Endothelial cell of umbilical vein (primary cell): ENCODE data around the gene TUFT1. TPM values are rescaled to one million over a fixed set of nuclear protein-coding genes. Genes with fewer than 3 reads are reported as not detected.

Source experiments
- BruUV-seq: library from RNA; stranded (reverse); fragments of 400-500 nt; replicated peaks from 2 replicates; lab custom pipeline; 2021; lab: Mats Ljungman, UMichigan
- CTCF ChIA-PET: fragments of 300-600, 350-600 bp; sonication (Branson Sonifier 250); formaldehyde crosslinking; loops from one replicate; lab custom pipeline; 2021; ENCODE audit warnings: antibody characterized with exemption, inconsistent platforms; lab: Charles Lee
- POLR2A ChIA-PET: fragments of 300-600, 350-600 bp; sonication (Branson Sonifier 250); formaldehyde crosslinking; loops from one replicate; lab custom pipeline; 2021; ENCODE audit warnings: antibody characterized with exemption, inconsistent platforms; lab: Charles Lee
- DNase-seq: peaks from one replicate; pipeline ENCODE4 v3.0.0-alpha.2; 2011; ENCODE audit warnings: low read depth, low spot score
- FAIRE-seq: peaks from 2 replicates; lab custom pipeline; 2011; peaks lifted over from hg19 to GRCh38; lab: Jason Lieb, UNC
- H2AFZ ChIP-seq: 2 replicates; pipeline ENCODE4 v1.6.0; 2012; ENCODE audit warnings: low read depth, low read length, control low read depth, inconsistent platforms
- H3K27ac ChIP-seq: 2 replicates; pipeline ENCODE4 v1.5.1; 2011; ENCODE audit warnings: low read depth, mild to moderate bottlenecking, control low read depth, low read length, moderate library complexity; ENCODE audit not compliant: insufficient read depth
- H3K27me3 ChIP-seq, 2 experiments: 2 replicates each; pipeline versions ENCODE4 v1.6.0 to v1.6.1; 2011; ENCODE audit warnings: low read length in 2 of 2, mixed read lengths in 1 of 2; ENCODE audit not compliant: control insufficient read depth in 2 of 2, insufficient read depth in 2 of 2
- H3K36me3 ChIP-seq, 2 experiments: 2 replicates in 1 of 2; 3 replicates in 1 of 2; pipeline ENCODE4 v1.5.1; 2011; ENCODE audit warnings: low read length in 2 of 2, mild to moderate bottlenecking in 1 of 2, moderate library complexity in 1 of 2; ENCODE audit not compliant: control insufficient read depth in 2 of 2, insufficient read depth in 2 of 2; ENCODE audit errors: extremely low read depth in 1 of 2
- H3K4me1 ChIP-seq: 3 replicates; pipeline ENCODE4 v1.5.1; 2011; ENCODE audit warnings: mild to moderate bottlenecking, low read length; ENCODE audit not compliant: control insufficient read depth, insufficient read depth; ENCODE audit errors: extremely low read depth
- H3K4me2 ChIP-seq: 2 replicates; pipeline ENCODE4 v1.6.1; 2011; ENCODE audit warnings: low read length, control low read depth, mixed read lengths; ENCODE audit not compliant: insufficient read depth
- H3K4me3 ChIP-seq, 3 experiments: fragments of 200-600 bp in 1 of 3; sonication (generic), shearing (Covaris generic) in 1 of 3; replicated peaks in 1 of 3; 2 replicates each; pipeline ENCODE4 v1.5.1; 2011 to 2016; ENCODE audit warnings: control low read depth in 3 of 3, low read length in 3 of 3, mild to moderate bottlenecking in 2 of 3, inconsistent platforms in 1 of 3, low read depth in 1 of 3, moderate library complexity in 1 of 3; ENCODE audit not compliant: insufficient read depth in 1 of 3
- H3K79me2 ChIP-seq: 2 replicates; pipeline ENCODE4 v1.6.0; 2012; ENCODE audit warnings: low read length, inconsistent platforms; ENCODE audit not compliant: control insufficient read depth, insufficient read depth
- H3K9ac ChIP-seq: replicated peaks from 2 replicates; pipeline ENCODE3; 2011; ENCODE audit warnings: low read length, control low read depth; ENCODE audit not compliant: insufficient read depth; ENCODE audit errors: extremely low read depth
- H3K9me1 ChIP-seq: replicated peaks from 3 replicates; pipeline ENCODE4 v1.6.0; 2011; ENCODE audit warnings: mild to moderate bottlenecking, low read length; ENCODE audit not compliant: control insufficient read depth, insufficient read depth; ENCODE audit errors: extremely low read depth
- H3K9me3 ChIP-seq: replicated peaks from 2 replicates; pipeline ENCODE4 v1.5.1; 2012; ENCODE audit warnings: low read length, inconsistent platforms; ENCODE audit not compliant: control insufficient read depth, insufficient read depth
- H4K20me1 ChIP-seq: replicated peaks from 2 replicates; pipeline ENCODE3; 2011; ENCODE audit warnings: mild to moderate bottlenecking, low read length; ENCODE audit not compliant: control insufficient read depth, insufficient read depth; ENCODE audit errors: extremely low read depth
- EZH2 ChIP-seq: IDR thresholded peaks from 2 replicates; pipeline ENCODE4 v1.6.1; 2012; ENCODE audit warnings: borderline replicate concordance, low read depth, mild to moderate bottlenecking, moderate library complexity, low read length, inconsistent platforms; ENCODE audit not compliant: severe bottlenecking
- FOS ChIP-seq: IDR thresholded peaks from 2 replicates; pipeline ENCODE4 v1.6.1; 2011; ENCODE audit warnings: mild to moderate bottlenecking, low read length, moderate library complexity, borderline replicate concordance; ENCODE audit not compliant: insufficient read depth
- GATA2 ChIP-seq: IDR thresholded peaks from 2 replicates; pipeline ENCODE4 v1.7.0; 2011; ENCODE audit warnings: low read depth, mild to moderate bottlenecking, moderate library complexity, mixed read lengths, low read length; ENCODE audit not compliant: insufficient read length, insufficient read depth
- JUN ChIP-seq: IDR thresholded peaks from 2 replicates; pipeline ENCODE4 v1.6.1; 2011; ENCODE audit warnings: borderline replicate concordance, low read depth; ENCODE audit not compliant: insufficient read length, insufficient read depth
- MYC ChIP-seq: IDR thresholded peaks from one replicate; pipeline ENCODE4 v1.6.1; 2011; ENCODE audit warnings: mild to moderate bottlenecking, low read depth, low read length
- POLR2A ChIP-seq: IDR thresholded peaks from 2 replicates; pipeline ENCODE4 v1.6.1; 2012; ENCODE audit warnings: low read depth, mild to moderate bottlenecking, control low read depth, low read length
- POLR2AphosphoS5 ChIP-seq: IDR thresholded peaks from 2 replicates; pipeline ENCODE4 v1.6.1; 2012; ENCODE audit warnings: low read depth, mild to moderate bottlenecking, control low read depth, low read length, moderate library complexity; ENCODE audit not compliant: insufficient read depth
- dilution Hi-C: fragments of 300-500 bp; cut with MboI; formaldehyde crosslinking; loops from one replicate; pipeline ENCODE4 v1.15.0; 2019; ENCODE audit warnings: low sequenced_read_pairs; ENCODE audit not compliant: extremely low pct_ligation_motif_present
- intact Hi-C: fragments of 100-400 bp; cut with micrococcal nuclease; formaldehyde crosslinking; loops from one replicate; pipeline ENCODE4 v1.10.0; 2022
- polyA plus RNA-seq, 4 experiments: library from polyadenylated mRNA; depleted of rRNA in 3 of 4; stranded (reverse) in 3 of 4; unstranded in 1 of 4; fragments of >200 nt; gene quantifications; 2 replicates each; pipeline versions ENCODE4 v1.2.1 to v1.2.3, GENCODE V29; 2011 to 2012; ENCODE audit warnings: missing spikeins in 1 of 4
- total RNA-seq: library from RNA; stranded (reverse); gene quantifications from 2 replicates; pipeline ENCODE4 v1.2.3, GENCODE V29; 2021
- TF ChIP-seq, protein P1 (sequence below): IDR thresholded peaks from 2 replicates; pipeline ENCODE4 v1.6.1; 2011; ENCODE audit not compliant: insufficient read depth, insufficient read length
- TF ChIP-seq, protein P2 (sequence below), 2 donors: IDR thresholded peaks; 1 replicate in 1 of 2; 2 replicates in 1 of 2; pipeline ENCODE4 v1.5.1; 2011; ENCODE audit warnings: low read length in 2 of 2, mild to moderate bottlenecking in 2 of 2, moderate library complexity in 2 of 2, control low read depth in 1 of 2, inconsistent platforms in 1 of 2, low read depth in 1 of 2; ENCODE audit not compliant: insufficient read depth in 1 of 2; ENCODE audit errors: extremely low read depth in 1 of 2

TUFT1 gene
- total and polyA plus RNA-seq, 2 donors (not counting 3 experiments of a cell fraction or from before 2014, with no cell fraction given) = 4.3 to 5.1 TPM

DNA sequence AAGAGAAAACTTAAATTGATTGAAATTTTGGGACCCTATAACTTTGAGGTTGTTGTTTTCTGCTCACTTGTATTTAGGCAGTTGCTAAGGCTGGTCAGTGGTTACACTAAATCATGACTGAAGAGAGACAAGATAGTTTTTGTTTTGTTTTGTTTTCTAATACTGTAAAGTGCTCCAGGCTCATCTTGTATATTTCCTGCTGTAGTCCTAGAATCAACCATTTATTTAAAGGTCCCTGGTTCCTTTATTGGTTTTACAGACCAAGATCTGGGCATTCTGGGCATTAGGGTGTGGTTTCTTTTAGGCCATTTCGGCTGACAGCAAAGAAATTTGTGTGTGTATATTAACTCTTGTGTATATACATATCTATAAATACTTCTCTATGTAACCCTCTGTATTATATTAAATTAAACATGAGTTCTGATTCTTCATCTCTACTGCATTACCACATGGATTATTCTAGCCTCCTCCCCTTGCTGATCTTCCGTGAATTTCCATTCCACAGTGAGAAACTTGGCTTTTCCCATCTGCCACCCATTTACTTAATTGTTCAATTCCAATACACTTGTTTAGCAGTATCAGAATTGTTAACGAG lies 86.7 kb downstream of the TUFT1 start:
- Histone ChIP-seq H3K4me1 (no peaks in the 10 kb centered on the region), H3K36me3 (no peaks in the 10 kb centered on the region), H3K4me3 (no peak overlapping the region), H3K27me3 (no peaks in the 10 kb centered on the region), H3K9ac (no peak overlapping the region), H3K79me2 (peaks cover 4% of the 10 kb centered on the region), H3K4me2 (no peak overlapping the region), H3K27ac (no peak overlapping the region), H3K9me1 (no peaks in the 10 kb centered on the region), H2AFZ (no peak overlapping the region), H4K20me1 (no peaks in the 10 kb centered on the region), H3K9me3 (no peaks in the 10 kb centered on the region)
- TF ChIP-seq GATA2 (no peak), POLR2AphosphoS5 (no peak), MYC (no peak), JUN (no peak), POLR2A (no peak), EZH2 (no peak)
- TF ChIP-seq, protein P1, sequence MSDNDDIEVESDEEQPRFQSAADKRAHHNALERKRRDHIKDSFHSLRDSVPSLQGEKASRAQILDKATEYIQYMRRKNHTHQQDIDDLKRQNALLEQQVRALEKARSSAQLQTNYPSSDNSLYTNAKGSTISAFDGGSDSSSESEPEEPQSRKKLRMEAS = no peak
- intact Hi-C loops = no loop called here
- ChIA-PET POLR2A (no interaction called here), CTCF (no interaction called here)
- no peak for FAIRE-seq
- BruUV-seq = no TSS peak
- DNase-seq = no peak
- dilution Hi-C loops = no loop called here

- Histone ChIP-seq H2AFZ (no peak overlapping the region), H3K4me1 (no peaks in the 10 kb centered on the region), H3K36me3 (no peaks in the 10 kb centered on the region), H3K9me1 (no peaks in the 10 kb centered on the region), H3K27ac (no peak overlapping the region), H3K79me2 (peaks cover 3% of the 10 kb centered on the region), H3K4me3 (no peak overlapping the region), H3K9ac (no peak overlapping the region), H3K27me3 (no peaks in the 10 kb centered on the region), H3K4me2 (no peak overlapping the region), H4K20me1 (no peaks in the 10 kb centered on the region), H3K9me3 (no peaks in the 10 kb centered on the region)
- TF ChIP-seq POLR2A = no peak
- TF ChIP-seq, protein P2, sequence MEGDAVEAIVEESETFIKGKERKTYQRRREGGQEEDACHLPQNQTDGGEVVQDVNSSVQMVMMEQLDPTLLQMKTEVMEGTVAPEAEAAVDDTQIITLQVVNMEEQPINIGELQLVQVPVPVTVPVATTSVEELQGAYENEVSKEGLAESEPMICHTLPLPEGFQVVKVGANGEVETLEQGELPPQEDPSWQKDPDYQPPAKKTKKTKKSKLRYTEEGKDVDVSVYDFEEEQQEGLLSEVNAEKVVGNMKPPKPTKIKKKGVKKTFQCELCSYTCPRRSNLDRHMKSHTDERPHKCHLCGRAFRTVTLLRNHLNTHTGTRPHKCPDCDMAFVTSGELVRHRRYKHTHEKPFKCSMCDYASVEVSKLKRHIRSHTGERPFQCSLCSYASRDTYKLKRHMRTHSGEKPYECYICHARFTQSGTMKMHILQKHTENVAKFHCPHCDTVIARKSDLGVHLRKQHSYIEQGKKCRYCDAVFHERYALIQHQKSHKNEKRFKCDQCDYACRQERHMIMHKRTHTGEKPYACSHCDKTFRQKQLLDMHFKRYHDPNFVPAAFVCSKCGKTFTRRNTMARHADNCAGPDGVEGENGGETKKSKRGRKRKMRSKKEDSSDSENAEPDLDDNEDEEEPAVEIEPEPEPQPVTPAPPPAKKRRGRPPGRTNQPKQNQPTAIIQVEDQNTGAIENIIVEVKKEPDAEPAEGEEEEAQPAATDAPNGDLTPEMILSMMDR (IDR thresholded peaks at IDR 0.05; ENCODE audit: extremely low read depth in 1 of 2, insufficient read depth in 1 of 2, low read depth in 1 of 2, low read length in 2 of 2) = no peak
- no peak for TF ChIP-seq MYC
- TF ChIP-seq FOS = no peak
- no peak for TF ChIP-seq POLR2AphosphoS5
- TF ChIP-seq GATA2 = no peak
- TF ChIP-seq, protein P1 = no peak
- dilution Hi-C loops = no loop called here
- POLR2A ChIA-PET = no interaction called here
- BruUV-seq = no TSS peak
- intact Hi-C loops = no loop called here
- no peak for DNase-seq
- no peak for FAIRE-seq
- CTCF ChIA-PET = interaction anchor here (1.1 to 1.5 kb wide), 3 partner anchors 8 to 10 kb away, joined by 4 to 8 read pairs (median 6); no protein-coding TSS in a partner anchor
Measured at GRCh38 chr1:151629278-151629677, 89.2 kb downstream of the TUFT1 start.
